Measurements from ENCODE around the gene STARD4.

GRCh38 chr5:111556501-111556900 is 44.2 kb upstream of the STARD4 start:
- TF ChIP-seq CTCF (IDR thresholded peaks at IDR 0.05) (no peak), POLR2A (IDR thresholded peaks at IDR 0.05) (no peak)

All from thyroid gland (tissue), 4 donors.